HEK293T (cell line): ENCODE data around the gene MYBBP1A.

Experiments used
- BHLHE40 ChIP-seq: fragments of 450-650 bp; IDR thresholded peaks from 2 replicates; pipeline ENCODE4 v1.6.1; 2016; ENCODE audit warnings: mild to moderate bottlenecking, moderate library complexity, borderline replicate concordance
- FOXK2 ChIP-seq: fragments of 450-650 bp; IDR thresholded peaks from 2 replicates; pipeline ENCODE4 v1.6.1; 2016; ENCODE audit warnings: mild to moderate bottlenecking
- HDGF ChIP-seq: fragments of 450-650 bp; IDR thresholded peaks from 2 replicates; pipeline ENCODE4 v1.6.1; 2017; ENCODE audit warnings: antibody characterized with exemption, borderline replicate concordance
- LEF1 ChIP-seq: fragments of 450-650 bp; IDR thresholded peaks from 2 replicates; pipeline ENCODE4 v1.6.1; 2017; ENCODE audit warnings: mild to moderate bottlenecking, borderline replicate concordance

DNA sequence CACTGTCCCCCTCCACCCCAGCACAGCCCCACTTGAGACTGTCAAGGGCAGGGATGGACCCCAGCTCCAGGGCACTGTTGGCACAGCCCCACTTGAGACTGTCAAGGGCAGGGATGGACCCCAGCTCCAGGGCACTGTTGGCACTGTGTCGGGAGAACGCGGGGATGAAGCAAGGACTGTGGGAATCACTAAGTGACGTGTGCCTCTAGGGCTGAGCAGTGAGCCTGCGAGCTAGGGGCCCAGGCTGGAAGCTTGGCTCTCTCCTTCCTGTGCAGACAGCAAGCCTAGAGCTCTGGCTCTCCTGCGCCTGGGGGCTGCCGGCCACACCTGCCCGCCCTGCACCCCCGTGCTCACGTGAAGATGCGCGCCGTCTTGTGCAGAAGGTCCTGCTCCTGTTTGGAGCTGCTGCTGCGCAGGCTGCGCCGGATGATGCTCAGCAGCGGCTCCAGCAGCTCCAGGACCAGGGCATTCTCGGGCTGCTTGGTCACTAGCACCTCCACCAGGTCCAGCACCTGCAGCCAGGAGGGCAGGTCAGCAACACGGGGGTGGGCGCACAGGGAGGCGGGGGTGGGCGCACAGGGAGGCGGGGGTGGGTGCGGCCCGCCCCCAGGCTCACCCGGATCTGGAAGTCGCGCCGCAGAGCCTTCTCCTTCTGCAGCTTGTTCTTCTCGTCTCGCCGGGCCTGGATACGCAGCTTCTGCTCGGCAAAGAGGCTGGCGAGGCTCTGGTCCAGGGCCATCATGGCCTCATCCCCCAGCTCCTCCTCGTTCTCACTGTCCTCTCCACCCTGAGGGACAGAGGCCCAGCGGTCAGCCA, 10.8 kb downstream of the MYBBP1A start:
- TF ChIP-seq FOXK2, result no peak
- TF ChIP-seq BHLHE40, result no peak
- no peak for TF ChIP-seq HDGF
- no peak for TF ChIP-seq LEF1
